Measurements from ENCODE around the gene ZNF22. TPM values are rescaled to one million over a fixed set of nuclear protein-coding genes. Genes with fewer than 3 reads are reported as not detected.

The ZNF22 gene
- total and polyA plus RNA-seq, 2 of the 4 experiments (the other 2 are of a cell fraction): 10.6 to 12.4 TPM

DNA sequence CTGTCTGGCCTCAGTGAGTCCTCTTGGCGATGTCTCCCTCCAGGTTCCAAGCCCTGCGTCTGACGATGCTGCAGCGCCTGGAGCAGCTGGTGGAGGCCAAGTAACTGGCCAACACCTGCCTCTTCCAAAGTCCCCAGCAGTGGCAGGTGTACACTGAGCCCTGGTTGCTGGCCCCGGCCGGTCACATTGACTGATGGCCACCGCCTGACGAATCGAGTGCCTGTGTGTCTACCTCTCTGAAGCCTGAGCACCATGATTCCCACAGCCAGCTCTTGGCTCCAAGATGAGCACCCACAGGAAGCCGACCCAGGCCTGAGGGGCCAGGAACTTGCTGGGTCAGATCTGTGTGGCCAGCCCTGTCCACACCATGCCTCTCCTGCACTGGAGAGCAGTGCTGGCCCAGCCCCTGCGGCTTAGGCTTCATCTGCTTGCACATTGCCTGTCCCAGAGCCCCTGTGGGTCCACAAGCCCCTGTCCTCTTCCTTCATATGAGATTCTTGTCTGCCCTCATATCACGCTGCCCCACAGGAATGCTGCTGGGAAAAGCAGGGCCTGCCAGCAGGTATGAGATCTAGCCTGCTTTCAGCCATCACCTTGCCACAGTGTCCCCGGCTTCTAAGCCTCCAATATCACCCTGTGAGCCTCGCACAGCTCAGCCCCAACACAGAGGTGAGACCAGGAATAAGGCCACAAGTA, 7.3 kb upstream of the ZNF22 start (continued):
- no peak for TF ChIP-seq ELK1 (IDR thresholded peaks at IDR 0.05; ENCODE audit: borderline replicate concordance, low read depth, low read length)

All from IMR-90 (cell line).